Measurements from ENCODE around the gene GALNT9. TPM values are rescaled to one million over a fixed set of nuclear protein-coding genes. Genes with fewer than 3 reads are reported as not detected.

Gene GALNT9
- total and polyA plus RNA-seq, 2 experiments from 2014 or later: 3.9 to 4.7 TPM

- no peak overlapping the region for H3K4me2 ChIP-seq
- H3K9me3 ChIP-seq (ENCODE audit: low read depth): no peaks in the 10 kb centered on the region
- H4K20me1 ChIP-seq (ENCODE audit: insufficient read depth, poor library complexity, severe bottlenecking): no peaks in the 10 kb centered on the region
- no peak for DNase-seq (ENCODE audit: low spot score)
- H3K27me3 ChIP-seq: no peaks in the 10 kb centered on the region
- H3K27ac ChIP-seq: no peak overlapping the region
- no peaks in the 10 kb centered on the region for H3K79me2 ChIP-seq
- H2AFZ ChIP-seq: no peak overlapping the region
- TF ChIP-seq EZH2phosphoT487 (IDR thresholded peaks at IDR 0.05; ENCODE audit: low read depth, severe bottlenecking, unreplicated experiment): no peak
- TF ChIP-seq EZH2 (IDR thresholded peaks at IDR 0.05; ENCODE audit: borderline replicate concordance): no peak
- no peak for TF ChIP-seq CTCF (IDR thresholded peaks at IDR 0.05; ENCODE audit: poor library complexity)
- no peak overlapping the region for H3K4me3 ChIP-seq
- H3K36me3 ChIP-seq (replicated peaks; ENCODE audit: insufficient read depth, low read depth): no peaks in the 10 kb centered on the region
- no peaks in the 10 kb centered on the region for H3K4me1 ChIP-seq (ENCODE audit: insufficient read depth)
- 88% methylated on average over 8 of the region's 8 CpGs for WGBS (ENCODE audit: low lambda C conversion rate, missing lambda C conversion rate)
- H3K9me2 ChIP-seq (replicated peaks; ENCODE audit: insufficient read depth): no peaks in the 10 kb centered on the region
Measured at GRCh38 chr12:132263061-132263360, 66.4 kb downstream of the GALNT9 start.

- Histone ChIP-seq H3K9me2 (replicated peaks; ENCODE audit: insufficient read depth) (no peaks in the 10 kb centered on the region), H3K27ac (no peak overlapping the region), H3K79me2 (no peaks in the 10 kb centered on the region), H3K4me2 (no peak overlapping the region), H3K9me3 (ENCODE audit: low read depth) (no peaks in the 10 kb centered on the region), H4K20me1 (ENCODE audit: insufficient read depth, poor library complexity, severe bottlenecking) (no peaks in the 10 kb centered on the region), H3K36me3 (replicated peaks; ENCODE audit: insufficient read depth, low read depth) (no peaks in the 10 kb centered on the region), H3K4me1 (ENCODE audit: insufficient read depth) (no peaks in the 10 kb centered on the region), H3K4me3 (no peak overlapping the region), H3K27me3 (no peaks in the 10 kb centered on the region), H2AFZ (no peak overlapping the region)
- DNase-seq (ENCODE audit: low spot score): no peak
- 89% methylated on average over 29 of the region's 40 CpGs for WGBS (ENCODE audit: low lambda C conversion rate, missing lambda C conversion rate)
- TF ChIP-seq EZH2phosphoT487 (IDR thresholded peaks at IDR 0.05; ENCODE audit: low read depth, severe bottlenecking, unreplicated experiment): no peak
- TF ChIP-seq CTCF (IDR thresholded peaks at IDR 0.05; ENCODE audit: poor library complexity): no peak
- TF ChIP-seq EZH2 (IDR thresholded peaks at IDR 0.05; ENCODE audit: borderline replicate concordance): no peak
Measured at GRCh38 chr12:132262256-132263060, 66.9 kb downstream of the GALNT9 start.

- WGBS (ENCODE audit: low lambda C conversion rate, missing lambda C conversion rate): 83% methylated on average over 13 of the region's 13 CpGs
- Histone ChIP-seq H3K9me2 (replicated peaks; ENCODE audit: insufficient read depth) (no peaks in the 10 kb centered on the region), H3K79me2 (no peaks in the 10 kb centered on the region), H3K4me3 (no peak overlapping the region), H3K27me3 (no peaks in the 10 kb centered on the region), H3K4me2 (no peak overlapping the region), H3K4me1 (ENCODE audit: insufficient read depth) (no peaks in the 10 kb centered on the region), H3K9me3 (ENCODE audit: low read depth) (no peaks in the 10 kb centered on the region), H4K20me1 (ENCODE audit: insufficient read depth, poor library complexity, severe bottlenecking) (no peaks in the 10 kb centered on the region), H3K27ac (no peak overlapping the region), H3K36me3 (replicated peaks; ENCODE audit: insufficient read depth, low read depth) (no peaks in the 10 kb centered on the region), H2AFZ (no peak overlapping the region)
- DNase-seq (ENCODE audit: low spot score): no peak
- TF ChIP-seq EZH2 (IDR thresholded peaks at IDR 0.05; ENCODE audit: borderline replicate concordance) (no peak), CTCF (IDR thresholded peaks at IDR 0.05; ENCODE audit: poor library complexity) (no peak), EZH2phosphoT487 (IDR thresholded peaks at IDR 0.05; ENCODE audit: low read depth, severe bottlenecking, unreplicated experiment) (no peak)
Measured at GRCh38 chr12:132261328-132262138, 67.9 kb downstream of the GALNT9 start.

All from hepatocyte (in vitro differentiated cells).